SK-N-SH (cell line): ENCODE measurements around the gene CACNA2D4.

Experiments
- CHD2 ChIP-seq: fragments of 150-350 bp; IDR thresholded peaks from 2 replicates; pipeline ENCODE4 v1.6.1; 2018; ENCODE audit warnings: low read length; ENCODE audit not compliant: partially characterized antibody
- CTCF ChIP-seq: fragments of 200-600 bp; sonication (generic); IDR thresholded peaks from 2 replicates; pipeline ENCODE4 v1.6.1; 2017; ENCODE audit warnings: antibody characterized with exemption, mild to moderate bottlenecking, moderate library complexity
- EP300 ChIP-seq, 2 experiments: IDR thresholded peaks; 2 replicates each; pipeline versions ENCODE4 v1.4.0 to v1.6.1; 2012; ENCODE audit warnings: borderline replicate concordance in 1 of 2, low read depth in 1 of 2, low read length in 1 of 2
- FOXM1 ChIP-seq: IDR thresholded peaks from 2 replicates; pipeline ENCODE4 v1.4.0; 2012; ENCODE audit warnings: low read depth, mild to moderate bottlenecking
- NRF1 ChIP-seq: IDR thresholded peaks from 2 replicates; pipeline ENCODE4 v1.6.1; 2012; ENCODE audit warnings: low read depth, mild to moderate bottlenecking, low read length
- RFX5 ChIP-seq: IDR thresholded peaks from 2 replicates; pipeline ENCODE4 v1.6.1; 2012; ENCODE audit warnings: mild to moderate bottlenecking, improper control_type of control experiment, low read length
- TAF1 ChIP-seq: IDR thresholded peaks from 2 replicates; pipeline ENCODE4 v1.6.1; 2012; ENCODE audit warnings: low read depth, mild to moderate bottlenecking, low read length, moderate library complexity, borderline replicate concordance
- TEAD4 ChIP-seq: IDR thresholded peaks from 2 replicates; pipeline ENCODE4 v1.4.0; 2012; ENCODE audit warnings: mild to moderate bottlenecking, borderline replicate concordance; ENCODE audit not compliant: insufficient read depth

GRCh38 chr12:1927751-1928351 is 9.4 kb upstream of the CACNA2D4 start:
- TF ChIP-seq EP300 (IDR thresholded peaks at IDR 0.05; ENCODE audit: borderline replicate concordance in 1 of 2, low read depth in 1 of 2, low read length in 1 of 2), result no peak
- no peak for TF ChIP-seq TAF1
- no peak for TF ChIP-seq RFX5
- no peak for TF ChIP-seq CTCF
- no peak for TF ChIP-seq CHD2
- no peak for TF ChIP-seq TEAD4
- no peak for TF ChIP-seq NRF1
- TF ChIP-seq FOXM1, result no peak
